ENCODE data around the gene SHLD1.
"Not testable (repeated sequence)": the region's sequence is repeated elsewhere in the genome, so short reads cannot be mapped to it uniquely, and the experiment has no call there.

SHLD1 gene

GRCh38 chr20:5737619-5737953 is 12.6 kb upstream of the SHLD1 start:
- ATAC-seq: no peak
- TF ChIP-seq ISL1 (CRISPR knock-in tag; IDR thresholded peaks at IDR 0.05) (no peak), TOX (CRISPR knock-in tag; IDR thresholded peaks at IDR 0.05; ENCODE audit: borderline replicate concordance) (no peak), ZNF70 (CRISPR knock-in tag; IDR thresholded peaks at IDR 0.05) (no peak), POU6F1 (CRISPR knock-in tag; IDR thresholded peaks at IDR 0.05; ENCODE audit: borderline replicate concordance, low read depth) (no peak), CSRNP3 (CRISPR knock-in tag; IDR thresholded peaks at IDR 0.05) (no peak), ZNF8 (CRISPR knock-in tag; IDR thresholded peaks at IDR 0.05) (no peak), GLIS3 (CRISPR knock-in tag; IDR thresholded peaks at IDR 0.05) (no peak), TCF4 (CRISPR knock-in tag; IDR thresholded peaks at IDR 0.05; ENCODE audit: borderline replicate concordance) (no peak), ZNF565 (CRISPR knock-in tag; conservative IDR thresholded peaks at IDR 0.05; ENCODE audit: low read depth) (no peak)

GRCh38 chr20:5737966-5738365 is 12.2 kb upstream of the SHLD1 start:
- ATAC-seq: no peak
- TF ChIP-seq ZC3H10 (CRISPR knock-in tag; IDR thresholded peaks at IDR 0.05) (no peak), ARNTL (CRISPR knock-in tag; IDR thresholded peaks at IDR 0.05; ENCODE audit: borderline replicate concordance, low read depth) (no peak)

- ATAC-seq: not testable (repeated sequence)
Observed at GRCh38 chr20:5740643-5741042, 9.6 kb upstream of the SHLD1 start.

- ATAC-seq: peak; percentile 93
- TF ChIP-seq RARB (CRISPR knock-in tag; IDR thresholded peaks at IDR 0.05) (no peak), POU6F1 (CRISPR knock-in tag; IDR thresholded peaks at IDR 0.05; ENCODE audit: borderline replicate concordance, low read depth) (no peak), CSDC2 (CRISPR knock-in tag; IDR thresholded peaks at IDR 0.05) (no peak), ZNF8 (CRISPR knock-in tag; IDR thresholded peaks at IDR 0.05) (no peak), ZFP30 (CRISPR knock-in tag; IDR thresholded peaks at IDR 0.05) (no peak), OSR1 (CRISPR knock-in tag; IDR thresholded peaks at IDR 0.05) (no peak), ZC3H10 (CRISPR knock-in tag; IDR thresholded peaks at IDR 0.05) (no peak), ZNF565 (CRISPR knock-in tag; conservative IDR thresholded peaks at IDR 0.05; ENCODE audit: low read depth) (no peak), TSHZ2 (CRISPR knock-in tag; IDR thresholded peaks at IDR 0.05) (no peak), CSRNP3 (CRISPR knock-in tag; IDR thresholded peaks at IDR 0.05) (no peak), GLIS3 (CRISPR knock-in tag; IDR thresholded peaks at IDR 0.05) (no peak), BACH2 (CRISPR knock-in tag; IDR thresholded peaks at IDR 0.05; ENCODE audit: borderline replicate concordance) (no peak), ISL1 (CRISPR knock-in tag; IDR thresholded peaks at IDR 0.05) (no peak), TOX (CRISPR knock-in tag; IDR thresholded peaks at IDR 0.05; ENCODE audit: borderline replicate concordance) (no peak), CREB5 (CRISPR knock-in tag; IDR thresholded peaks at IDR 0.05; ENCODE audit: low read depth) (no peak), SNAI2 (CRISPR knock-in tag; IDR thresholded peaks at IDR 0.05) (no peak), PATZ1 (CRISPR knock-in tag; IDR thresholded peaks at IDR 0.05; ENCODE audit: borderline replicate concordance) (no peak), ZFP3 (CRISPR knock-in tag; IDR thresholded peaks at IDR 0.05) (no peak)
Observed at GRCh38 chr20:5741089-5741488, 9.1 kb upstream of the SHLD1 start.
